Bronchus fibroblast of lung (primary cell): ENCODE results near the gene ACOT13. TPM values are rescaled to one million over a fixed set of nuclear protein-coding genes. Genes with fewer than 3 reads are reported as not detected.

ENCODE experiments used
- total RNA-seq: library from RNA; depleted of rRNA; stranded (reverse); fragments of >200 nt; gene quantifications from 2 replicates; pipeline ENCODE4 v1.2.3, GENCODE V29; 2015

Gene ACOT13
- total RNA-seq: 4.9 and 5.5 TPM in 2 replicates

GRCh38 chr6:24666641-24667377, at the start of gene ACOT13, which contains the start of gene TDP2:
TSS of gene ACOT13 (plus strand) at chr6:24667077. CDS start at chr6:24667264, 187 bp downstream.
TSS of gene TDP2 (minus strand) at chr6:24666899. CDS start at chr6:24666862, 37 bp downstream.

GRCh38 chr6:24719125-24719971, 52.5 kb downstream of the ACOT13 start, which contains the start of gene C6orf62:
TSS of gene C6orf62 (minus strand) at chr6:24719154. CDS start at chr6:24718668, 486 bp downstream.

Other genes with a start within 250 kb of the ACOT13 start
- gene GPLD1, start 177.5 kb upstream of the ACOT13 start, total RNA-seq: 0.15 and 0.17 TPM in 2 replicates
- 0.15 and 0.17 TPM in 2 replicates for gene ALDH5A1, start 172.1 kb upstream of the ACOT13 start, total RNA-seq
- gene KIAA0319, start 20.9 kb upstream of the ACOT13 start, total RNA-seq: not detected in 2 replicates
- gene TDP2, start 178 bp upstream of the ACOT13 start, total RNA-seq: 17.7 and 19.0 TPM in 2 replicates
- 74.2 and 76.2 TPM in 2 replicates for gene C6orf62, start 52.1 kb downstream of the ACOT13 start, total RNA-seq
- 49.7 and 51.6 TPM in 2 replicates for gene GMNN, start 107.9 kb downstream of the ACOT13 start, total RNA-seq
- gene ARMH2, start 131.8 kb downstream of the ACOT13 start, total RNA-seq: not detected in 2 replicates